Activated CD4-positive, alpha-beta T cell treated with anti-CD3 and anti-CD28 coated beads, Interleukin-10, Interleukin-2, amounts not matched to agents 100 ng/mL and 50 ng/mL, durations not matched to agents 16 hours and 8 hours (primary cell): ENCODE results near the gene SARS1.
"Not testable (repeated sequence)": the region's sequence is repeated elsewhere in the genome, so short reads cannot be mapped to it uniquely, and the experiment has no call there.

Source experiments
- DNase-seq: peaks from one replicate; pipeline ENCODE4 v3.0.0-alpha.2; 2020

Gene SARS1

GRCh38 chr1:109279615-109280278 lies 66.0 kb downstream of the SARS1 start:
- DNase-seq, result no peak

GRCh38 chr1:109280862-109281261 lies 67.1 kb downstream of the SARS1 start:
- no peak for DNase-seq

- DNase-seq, result no peak
Measured at GRCh38 chr1:109281680-109282496, 68.2 kb downstream of the SARS1 start.

GRCh38 chr1:109282497-109282951 lies 68.8 kb downstream of the SARS1 start:
- DNase-seq, result no peak

- peak; percentile 95 for DNase-seq
Measured at GRCh38 chr1:109282952-109283747, 69.4 kb downstream of the SARS1 start, which contains the start of gene PSRC1. PSRC1 (minus strand) TSS chr1:109283145.

GRCh38 chr1:109283748-109284600 lies 70.3 kb downstream of the SARS1 start:
- DNase-seq, result peak; percentile 46

GRCh38 chr1:109286762-109287161 lies 73.0 kb downstream of the SARS1 start:
- not testable (repeated sequence) for DNase-seq
